ENCODE measurements around the gene ZDHHC3. TPM values are rescaled to one million over a fixed set of nuclear protein-coding genes. Genes with fewer than 3 reads are reported as not detected.

The ZDHHC3 gene
- total and polyA plus RNA-seq, 5 donors from 2014 or later, result 36.8 to 55.8 (median 39.9) TPM

DNA sequence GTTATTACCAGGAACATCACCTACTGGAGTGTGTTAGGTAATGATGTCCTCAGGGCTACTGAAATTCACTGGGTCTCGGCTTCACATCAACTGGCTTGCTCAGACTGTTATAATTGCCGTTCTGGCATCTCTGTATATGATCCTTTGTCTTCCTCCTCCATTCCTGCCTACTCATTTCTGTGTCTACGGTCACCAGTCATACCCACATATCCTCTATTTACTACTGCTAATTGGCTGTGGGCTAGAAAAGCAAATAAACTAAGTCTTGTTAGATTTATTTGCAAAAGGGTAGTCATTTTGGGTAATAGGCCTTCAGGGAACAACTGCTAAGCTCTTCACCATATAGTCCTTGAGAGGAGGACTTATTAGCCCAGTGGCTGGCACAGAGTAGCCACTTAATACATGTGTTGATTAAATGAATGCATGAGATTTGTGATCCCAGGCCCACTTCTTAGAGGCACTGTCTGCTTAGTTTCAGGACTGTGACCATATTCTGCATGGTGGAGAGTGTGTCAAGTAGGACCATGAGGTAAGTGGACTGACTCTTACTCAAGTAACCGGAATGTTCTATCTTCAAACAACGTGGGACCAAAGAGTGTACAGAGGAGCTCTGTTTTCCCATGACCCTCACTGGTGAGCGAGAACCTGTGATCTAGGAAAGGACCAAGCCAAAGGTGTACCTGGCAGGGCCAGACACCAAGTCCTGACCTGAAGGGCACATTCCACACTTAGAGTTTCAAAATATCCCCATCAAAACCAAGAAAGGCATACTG is 13.2 kb downstream of the ZDHHC3 start:
- no peak overlapping the region for H3K27ac Mint-ChIP-seq
- Histone ChIP-seq H3K9me3 (ENCODE audit: control insufficient read depth in 2 of 2, low read length in 2 of 2) (no peaks in the 10 kb centered on the region), H3K4me3 (ENCODE audit: low read depth, low read length) (no peak overlapping the region), H3K27me3 (ENCODE audit: control insufficient read depth, insufficient read depth, low read length) (no peaks in the 10 kb centered on the region), H3K36me3 (ENCODE audit: control insufficient read depth, insufficient read depth, low read length) (peaks cover 17% of the 10 kb centered on the region), H3K4me1 (ENCODE audit: control insufficient read depth, insufficient read depth, low read length, poor library complexity, severe bottlenecking) (no peaks in the 10 kb centered on the region), H3K27ac (ENCODE audit: insufficient read depth, low read length, poor library complexity, severe bottlenecking) (no peak overlapping the region)
- peaks cover 0 to 59% (median 37%) of the 10 kb centered on the region in 4 donors for H3K4me1 Mint-ChIP-seq
- DNase-seq (no peak), ATAC-seq (ENCODE audit: low read depth in 2 of 2) (no peak)
- no peaks in the 10 kb centered on the region for H3K27me3 Mint-ChIP-seq
- no peak overlapping the region for H3K4me3 Mint-ChIP-seq
- peaks cover 4% of the 10 kb centered on the region for H3K36me3 Mint-ChIP-seq
- H3K9me3 Mint-ChIP-seq, result no peaks in the 10 kb centered on the region

DNA sequence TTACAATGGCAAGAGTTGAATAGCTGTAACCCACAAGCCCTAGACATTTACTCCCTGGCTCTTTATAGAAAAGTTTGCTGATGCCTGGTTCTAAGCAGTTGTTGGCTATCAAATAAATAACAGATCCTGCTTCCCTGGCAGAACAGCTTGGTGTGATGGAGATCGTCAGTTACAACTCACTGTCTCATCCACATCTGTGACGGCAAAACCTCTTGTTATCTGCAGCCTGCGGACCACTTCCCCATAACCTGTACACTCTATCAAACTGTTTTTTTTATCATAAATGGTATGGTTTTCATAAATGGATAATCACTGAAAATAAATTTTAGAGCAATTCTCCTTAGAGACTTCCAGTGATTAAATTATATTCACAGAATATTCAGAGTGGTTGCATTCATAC is 14.1 kb downstream of the ZDHHC3 start:
- Histone ChIP-seq H3K27me3 (ENCODE audit: control insufficient read depth, insufficient read depth, low read length) (no peaks in the 10 kb centered on the region), H3K9me3 (ENCODE audit: control insufficient read depth in 2 of 2, low read length in 2 of 2) (no peaks in the 10 kb centered on the region), H3K4me3 (ENCODE audit: low read depth, low read length) (no peak overlapping the region), H3K4me1 (ENCODE audit: control insufficient read depth, insufficient read depth, low read length, poor library complexity, severe bottlenecking) (no peaks in the 10 kb centered on the region), H3K36me3 (ENCODE audit: control insufficient read depth, insufficient read depth, low read length) (peaks cover 18% of the 10 kb centered on the region), H3K27ac (ENCODE audit: insufficient read depth, low read length, poor library complexity, severe bottlenecking) (no peak overlapping the region)
- Mint-ChIP-seq H3K4me1 (peaks cover 0 to 56% (median 34%) of the 10 kb centered on the region in 4 donors), H3K27ac (no peak overlapping the region), H3K9me3 (no peaks in the 10 kb centered on the region), H3K36me3 (peaks cover 8% of the 10 kb centered on the region), H3K27me3 (no peaks in the 10 kb centered on the region), H3K4me3 (no peak overlapping the region)
- DNase-seq, result no peak
- no peak for ATAC-seq (ENCODE audit: low read depth in 2 of 2)

DNA sequence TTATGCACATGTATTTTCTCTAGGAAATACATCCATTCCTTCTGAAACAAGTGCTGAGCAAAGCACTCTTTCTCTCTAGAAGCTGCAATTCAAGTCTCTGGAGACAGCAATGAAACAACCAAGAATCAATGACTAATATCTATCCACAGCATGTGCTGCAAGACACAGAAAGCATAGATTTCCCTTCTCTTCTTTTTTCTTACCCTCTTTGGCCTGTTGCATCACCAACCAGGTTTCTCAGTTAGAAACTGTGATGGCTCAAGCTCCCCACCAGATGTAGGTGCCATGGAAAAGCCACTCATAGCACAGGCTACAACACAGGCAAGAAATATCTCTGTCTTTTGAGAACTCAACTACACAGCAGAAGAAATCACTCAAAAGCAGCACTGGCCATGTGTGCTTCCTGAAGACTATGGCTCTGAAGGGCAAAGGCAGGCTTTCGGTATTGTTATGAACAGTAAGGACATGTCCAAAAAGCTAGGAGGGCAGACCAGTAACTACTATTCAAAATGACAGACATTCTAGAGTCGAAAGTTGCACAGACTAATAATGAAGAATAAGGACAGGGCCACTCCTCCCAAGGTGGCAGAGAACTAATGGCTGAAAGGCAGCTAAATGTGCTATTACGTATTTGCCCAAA is 15.5 kb downstream of the ZDHHC3 start:
- Histone ChIP-seq H3K27me3 (ENCODE audit: control insufficient read depth, insufficient read depth, low read length) (no peaks in the 10 kb centered on the region), H3K9me3 (ENCODE audit: control insufficient read depth in 2 of 2, low read length in 2 of 2) (no peaks in the 10 kb centered on the region), H3K36me3 (ENCODE audit: control insufficient read depth, insufficient read depth, low read length) (peaks cover 18% of the 10 kb centered on the region), H3K4me1 (ENCODE audit: control insufficient read depth, insufficient read depth, low read length, poor library complexity, severe bottlenecking) (no peaks in the 10 kb centered on the region), H3K27ac (ENCODE audit: insufficient read depth, low read length, poor library complexity, severe bottlenecking) (no peak overlapping the region), H3K4me3 (ENCODE audit: low read depth, low read length) (no peak overlapping the region)
- ATAC-seq (ENCODE audit: low read depth in 2 of 2), result no peak
- Mint-ChIP-seq H3K4me1 (peaks cover 0 to 42% (median 30%) of the 10 kb centered on the region in 4 donors), H3K27me3 (no peaks in the 10 kb centered on the region), H3K9me3 (no peaks in the 10 kb centered on the region), H3K4me3 (no peak overlapping the region), H3K27ac (peak overlapping the region in 1 of 3 donors; percentile 11), H3K36me3 (peaks cover 11% of the 10 kb centered on the region)
- no peak for DNase-seq

DNA sequence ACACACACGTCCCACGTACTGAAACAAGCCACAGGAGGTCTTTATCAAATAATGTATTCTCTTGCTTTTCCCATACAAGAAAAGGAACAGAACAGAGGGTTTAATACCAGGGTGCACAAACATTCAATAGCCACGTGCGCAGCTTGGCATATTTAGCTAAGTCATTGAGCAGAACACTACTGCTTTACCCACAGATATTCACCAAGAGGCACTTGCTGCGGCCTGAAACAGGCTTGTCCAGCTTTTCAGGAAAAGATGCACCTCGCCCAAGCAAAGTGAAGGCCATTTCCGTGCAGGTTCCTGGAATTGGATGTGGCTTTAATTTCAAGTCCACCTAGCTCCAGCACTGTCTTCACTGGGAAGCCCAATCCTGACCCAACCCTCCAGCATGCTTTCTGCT is 17.6 kb downstream of the ZDHHC3 start:
- Mint-ChIP-seq H3K9me3 (no peaks in the 10 kb centered on the region), H3K27me3 (no peaks in the 10 kb centered on the region), H3K27ac (no peak overlapping the region), H3K4me1 (peaks cover 0 to 25% (median 21%) of the 10 kb centered on the region in 4 donors), H3K36me3 (peaks cover 11% of the 10 kb centered on the region), H3K4me3 (no peak overlapping the region)
- H3K27ac ChIP-seq (ENCODE audit: insufficient read depth, low read length, poor library complexity, severe bottlenecking), result no peak overlapping the region
- H3K4me1 ChIP-seq (ENCODE audit: control insufficient read depth, insufficient read depth, low read length, poor library complexity, severe bottlenecking), result no peaks in the 10 kb centered on the region
- no peaks in the 10 kb centered on the region for H3K9me3 ChIP-seq (ENCODE audit: control insufficient read depth in 2 of 2, low read length in 2 of 2)
- no peak for ATAC-seq (ENCODE audit: low read depth in 2 of 2)
- H3K4me3 ChIP-seq (ENCODE audit: low read depth, low read length), result no peak overlapping the region
- H3K27me3 ChIP-seq (ENCODE audit: control insufficient read depth, insufficient read depth, low read length), result no peaks in the 10 kb centered on the region
- peaks cover 23% of the 10 kb centered on the region for H3K36me3 ChIP-seq (ENCODE audit: control insufficient read depth, insufficient read depth, low read length)
- DNase-seq, result no peak

DNA sequence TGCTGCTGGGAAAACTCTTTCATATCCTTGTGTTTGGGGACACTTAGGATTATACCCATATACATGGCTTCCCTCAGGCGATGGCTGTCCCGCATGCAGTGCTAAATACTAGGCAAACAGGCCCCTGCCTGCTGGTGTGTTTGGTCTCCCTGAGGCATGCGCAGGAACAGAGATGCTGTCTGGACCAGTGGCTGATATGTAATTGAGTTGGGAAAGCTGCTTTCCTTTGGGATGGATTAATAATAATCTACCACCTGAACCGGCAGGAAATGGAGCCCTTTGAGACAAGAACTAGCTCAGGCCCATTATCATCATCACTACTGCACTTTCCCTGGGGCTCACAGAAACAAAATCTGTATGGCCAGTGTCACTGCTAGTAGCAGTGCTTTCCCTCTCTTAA is 18.0 kb downstream of the ZDHHC3 start:
- peaks cover 0 to 21% (median 19%) of the 10 kb centered on the region in 4 donors for H3K4me1 Mint-ChIP-seq
- no peaks in the 10 kb centered on the region for H3K27me3 ChIP-seq (ENCODE audit: control insufficient read depth, insufficient read depth, low read length)
- no peaks in the 10 kb centered on the region for H3K27me3 Mint-ChIP-seq
- no peak for ATAC-seq (ENCODE audit: low read depth in 2 of 2)
- H3K27ac Mint-ChIP-seq, result no peak overlapping the region
- no peaks in the 10 kb centered on the region for H3K9me3 ChIP-seq (ENCODE audit: control insufficient read depth in 2 of 2, low read length in 2 of 2)
- H3K27ac ChIP-seq (ENCODE audit: insufficient read depth, low read length, poor library complexity, severe bottlenecking), result no peak overlapping the region
- no peaks in the 10 kb centered on the region for H3K4me1 ChIP-seq (ENCODE audit: control insufficient read depth, insufficient read depth, low read length, poor library complexity, severe bottlenecking)
- no peaks in the 10 kb centered on the region for H3K9me3 Mint-ChIP-seq
- H3K36me3 Mint-ChIP-seq, result peaks cover 11% of the 10 kb centered on the region
- no peak for DNase-seq
- no peak overlapping the region for H3K4me3 ChIP-seq (ENCODE audit: low read depth, low read length)
- H3K4me3 Mint-ChIP-seq, result no peak overlapping the region
- peaks cover 23% of the 10 kb centered on the region for H3K36me3 ChIP-seq (ENCODE audit: control insufficient read depth, insufficient read depth, low read length)

DNA sequence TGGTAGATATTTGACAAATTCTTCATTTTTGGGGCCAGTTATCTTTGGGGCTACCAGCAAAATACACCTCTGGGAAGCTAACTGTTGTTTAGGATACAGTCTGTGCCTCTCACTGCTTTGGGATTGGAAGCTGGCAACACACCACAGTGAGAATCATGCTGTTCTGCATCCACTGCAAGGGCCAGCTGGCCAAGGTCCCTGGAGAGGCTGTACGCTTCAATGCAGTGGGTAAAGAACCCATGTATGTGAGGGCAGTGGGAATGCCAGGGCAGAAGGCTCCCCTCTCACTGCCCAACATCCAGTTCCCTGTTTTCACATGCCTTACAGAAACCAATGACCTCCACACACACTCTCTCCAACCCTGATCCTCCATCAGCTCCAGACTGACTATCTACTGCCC is 20.1 kb downstream of the ZDHHC3 start:
- ATAC-seq (ENCODE audit: low read depth in 2 of 2), result no peak
- no peaks in the 10 kb centered on the region for H3K4me1 ChIP-seq (ENCODE audit: control insufficient read depth, insufficient read depth, low read length, poor library complexity, severe bottlenecking)
- no peak overlapping the region for H3K27ac ChIP-seq (ENCODE audit: insufficient read depth, low read length, poor library complexity, severe bottlenecking)
- peaks cover 23% of the 10 kb centered on the region for H3K36me3 ChIP-seq (ENCODE audit: control insufficient read depth, insufficient read depth, low read length)
- no peak overlapping the region for H3K4me3 Mint-ChIP-seq
- peaks cover 16% of the 10 kb centered on the region for H3K36me3 Mint-ChIP-seq
- H3K9me3 Mint-ChIP-seq, result no peaks in the 10 kb centered on the region
- H3K9me3 ChIP-seq (ENCODE audit: control insufficient read depth in 2 of 2, low read length in 2 of 2), result no peaks in the 10 kb centered on the region
- no peak overlapping the region for H3K27ac Mint-ChIP-seq
- no peaks in the 10 kb centered on the region for H3K27me3 Mint-ChIP-seq
- H3K4me1 Mint-ChIP-seq, result peaks cover 6 to 26% (median 14%) of the 10 kb centered on the region in 4 donors
- no peaks in the 10 kb centered on the region for H3K27me3 ChIP-seq (ENCODE audit: control insufficient read depth, insufficient read depth, low read length)
- no peak overlapping the region for H3K4me3 ChIP-seq (ENCODE audit: low read depth, low read length)
- DNase-seq, result no peak

DNA sequence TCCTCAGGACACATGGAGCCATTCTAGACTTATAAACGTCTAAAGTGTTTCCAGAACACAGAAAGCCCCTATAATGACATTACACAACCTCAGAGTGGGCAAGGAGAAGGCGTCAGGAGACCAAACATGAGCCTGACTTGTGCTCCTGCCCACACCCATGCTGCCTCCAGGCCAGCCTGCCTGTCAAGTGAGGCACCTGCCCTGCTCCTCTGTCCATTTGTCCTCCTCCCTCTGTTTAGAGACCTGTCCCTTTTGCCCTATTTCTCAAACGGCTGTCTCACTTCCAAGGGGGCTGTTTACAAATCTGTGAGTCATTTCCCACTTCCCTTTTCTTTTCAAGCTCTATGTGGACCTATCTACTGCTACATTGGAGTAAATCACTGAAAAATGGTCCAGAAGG is 21.0 kb downstream of the ZDHHC3 start:
- no peaks in the 10 kb centered on the region for H3K9me3 ChIP-seq (ENCODE audit: control insufficient read depth in 2 of 2, low read length in 2 of 2)
- peaks cover 23% of the 10 kb centered on the region for H3K36me3 ChIP-seq (ENCODE audit: control insufficient read depth, insufficient read depth, low read length)
- Mint-ChIP-seq H3K9me3 (no peaks in the 10 kb centered on the region), H3K27me3 (no peaks in the 10 kb centered on the region), H3K4me1 (peaks cover 6 to 23% (median 15%) of the 10 kb centered on the region in 4 donors), H3K36me3 (peaks cover 16% of the 10 kb centered on the region), H3K27ac (peak overlapping the region in 1 of 3 donors; percentile 24), H3K4me3 (no peak overlapping the region)
- DNase-seq (no peak), ATAC-seq (ENCODE audit: low read depth in 2 of 2) (no peak)
- H3K4me1 ChIP-seq (ENCODE audit: control insufficient read depth, insufficient read depth, low read length, poor library complexity, severe bottlenecking), result no peaks in the 10 kb centered on the region
- H3K27me3 ChIP-seq (ENCODE audit: control insufficient read depth, insufficient read depth, low read length), result no peaks in the 10 kb centered on the region
- H3K4me3 ChIP-seq (ENCODE audit: low read depth, low read length), result no peak overlapping the region
- H3K27ac ChIP-seq (ENCODE audit: insufficient read depth, low read length, poor library complexity, severe bottlenecking), result no peak overlapping the region

DNA sequence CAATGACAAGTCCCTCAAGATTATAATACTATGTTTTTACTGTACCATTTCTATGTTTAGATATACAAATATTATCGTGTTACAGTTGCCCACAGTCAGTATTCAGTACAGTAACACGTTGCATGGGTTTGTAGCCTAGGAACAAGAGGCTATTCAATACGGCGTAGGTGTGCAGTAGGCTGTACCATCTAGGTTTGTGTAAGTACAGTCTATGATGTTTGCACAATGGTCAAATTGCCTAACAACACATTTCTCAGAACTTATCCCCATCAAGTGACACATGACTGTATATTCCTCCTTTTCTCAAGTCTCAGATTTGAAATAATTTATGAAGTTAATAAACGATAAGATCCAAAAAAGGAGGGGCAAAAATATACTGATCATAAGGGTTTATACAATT is 21.7 kb downstream of the ZDHHC3 start:
- DNase-seq (no peak), ATAC-seq (ENCODE audit: low read depth in 2 of 2) (no peak)
- Mint-ChIP-seq H3K27me3 (no peaks in the 10 kb centered on the region), H3K4me3 (no peak overlapping the region), H3K27ac (no peak overlapping the region), H3K4me1 (peaks cover 6 to 23% (median 15%) of the 10 kb centered on the region in 4 donors), H3K9me3 (no peaks in the 10 kb centered on the region), H3K36me3 (peaks cover 16% of the 10 kb centered on the region)
- H3K27me3 ChIP-seq (ENCODE audit: control insufficient read depth, insufficient read depth, low read length), result no peaks in the 10 kb centered on the region
- no peaks in the 10 kb centered on the region for H3K4me1 ChIP-seq (ENCODE audit: control insufficient read depth, insufficient read depth, low read length, poor library complexity, severe bottlenecking)
- peaks cover 21% of the 10 kb centered on the region for H3K36me3 ChIP-seq (ENCODE audit: control insufficient read depth, insufficient read depth, low read length)
- H3K9me3 ChIP-seq (ENCODE audit: control insufficient read depth in 2 of 2, low read length in 2 of 2), result no peaks in the 10 kb centered on the region
- no peak overlapping the region for H3K4me3 ChIP-seq (ENCODE audit: low read depth, low read length)
- no peak overlapping the region for H3K27ac ChIP-seq (ENCODE audit: insufficient read depth, low read length, poor library complexity, severe bottlenecking)
